Central memory CD8-positive, alpha-beta T cell (primary cell): ENCODE data around the gene NONO.
"Not testable (repeated sequence)": the region's sequence is repeated elsewhere in the genome, so short reads cannot be mapped to it uniquely, and the experiment has no call there.

Source experiments
- ATAC-seq: fragments of 150-1000 bp; cut with Tn5 transposase; replicated peaks from 2 replicates; pipeline ENCODE4 v1.10.0; 2022; ENCODE audit warnings: mild to moderate bottlenecking, moderate FRiP score, moderate number of reproducible peaks; ENCODE audit not compliant: poor library complexity, severe bottlenecking; ENCODE audit errors: extremely low read depth
- DNase-seq, 2 donors: peaks; one replicate each; pipeline ENCODE4 v3.0.0; 2021; ENCODE audit warnings: low spot score in 2 of 2
- H3K27ac Mint-ChIP-seq: one replicate; pipeline ENCODE4 v1.8.0; 2022; ENCODE audit warnings: low read depth, mild to moderate bottlenecking, moderate library complexity, mixed read lengths
- H3K27me3 Mint-ChIP-seq: one replicate; pipeline ENCODE4 v1.8.0; 2022; ENCODE audit warnings: mixed read lengths
- H3K36me3 Mint-ChIP-seq: one replicate; pipeline ENCODE4 v1.8.0; 2022; ENCODE audit warnings: mild to moderate bottlenecking, moderate library complexity, mixed read lengths; ENCODE audit not compliant: insufficient read depth
- H3K4me1 Mint-ChIP-seq: one replicate; pipeline ENCODE4 v1.8.0; 2022; ENCODE audit warnings: mixed read lengths
- H3K4me3 Mint-ChIP-seq: one replicate; pipeline ENCODE4 v1.8.0; 2022; ENCODE audit warnings: mild to moderate bottlenecking, moderate library complexity, mixed read lengths
- H3K9me3 Mint-ChIP-seq: one replicate; pipeline ENCODE4 v1.8.0; 2022; ENCODE audit warnings: mixed read lengths

Gene NONO

DNA sequence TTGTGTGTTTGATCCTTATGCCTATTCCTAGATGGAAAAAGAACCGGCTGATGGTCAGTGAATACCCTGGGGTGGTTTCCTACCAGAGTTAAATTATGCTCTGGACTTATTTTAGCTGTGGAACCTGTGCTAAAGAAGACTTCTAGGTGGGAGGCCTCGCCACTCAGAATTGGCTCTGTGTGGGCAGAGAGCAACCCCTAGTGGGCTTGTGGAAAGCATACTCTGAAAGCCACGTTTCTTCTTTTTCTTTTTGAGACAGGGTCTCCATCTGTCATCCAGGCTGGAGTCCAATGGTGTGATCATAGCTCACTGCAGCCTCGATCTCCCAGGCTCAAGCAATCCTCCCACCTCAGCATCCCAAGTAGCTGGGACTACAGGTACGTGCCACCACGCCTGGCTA is 66.4 kb downstream of the NONO start:
- H3K36me3 Mint-ChIP-seq, DNase-seq, H3K27me3 Mint-ChIP-seq, ATAC-seq, H3K4me3 Mint-ChIP-seq, H3K4me1 Mint-ChIP-seq, H3K27ac Mint-ChIP-seq, H3K9me3 Mint-ChIP-seq: not testable (repeated sequence)
